IPS-15b (cell line): ENCODE data around the gene COQ10B.
A peak's percentile ranks its signal among the peaks of the same experiment; 100 is the strongest.
"Not testable (repeated sequence)": the region's sequence is repeated elsewhere in the genome, so short reads cannot be mapped to it uniquely, and the experiment has no call there.

Source experiments
- H3K27me3 ChIP-seq: one replicate; pipeline ENCODE4 v1.6.1; 2013; ENCODE audit warnings: low read length; ENCODE audit not compliant: control insufficient read depth, insufficient read depth
- H3K36me3 ChIP-seq: one replicate; pipeline ENCODE4 v1.6.1; 2013; ENCODE audit warnings: low read length; ENCODE audit not compliant: control insufficient read depth, insufficient read depth
- H3K4me1 ChIP-seq: one replicate; pipeline ENCODE4 v1.6.1; 2013; ENCODE audit warnings: mild to moderate bottlenecking, low read length; ENCODE audit not compliant: control insufficient read depth, insufficient read depth
- H3K4me3 ChIP-seq: one replicate; pipeline ENCODE4 v1.5.1; 2013; ENCODE audit warnings: low read depth, low read length
- H3K9ac ChIP-seq: one replicate; pipeline ENCODE4 v1.6.1; 2013; ENCODE audit warnings: low read depth, mild to moderate bottlenecking, low read length
- H3K9me3 ChIP-seq: one replicate; pipeline ENCODE4 v1.6.1; 2013; ENCODE audit warnings: mild to moderate bottlenecking, low read length; ENCODE audit not compliant: control insufficient read depth, insufficient read depth

Gene COQ10B

GRCh38 chr2:197433780-197434438 is 19.4 kb upstream of the COQ10B start:
- H3K36me3 ChIP-seq: no peaks in the 10 kb centered on the region
- peaks cover 3% of the 10 kb centered on the region for H3K4me1 ChIP-seq

GRCh38 chr2:197434541-197435513 is 18.5 kb upstream of the COQ10B start, which contains the start of gene SF3B1:
Gene SF3B1 (minus strand): TSS chr2:197435028. CDS start chr2:197434999, 29 bp downstream.
- no peaks in the 10 kb centered on the region for H3K9me3 ChIP-seq
- no peaks in the 10 kb centered on the region for H3K36me3 ChIP-seq
- H3K9ac ChIP-seq: peak within 1 kb of the TSS; percentile 99
- peak within 1 kb of the TSS; percentile 95 for H3K4me3 ChIP-seq
- no peaks in the 10 kb centered on the region for H3K27me3 ChIP-seq
- peaks cover 3% of the 10 kb centered on the region for H3K4me1 ChIP-seq

More at GRCh38 chr2:197433780-197434438, 19.4 kb upstream of the COQ10B start:
- Histone ChIP-seq H3K9ac (peak overlapping the region; percentile 99), H3K9me3 (no peaks in the 10 kb centered on the region), H3K4me3 (peak overlapping the region; percentile 95), H3K27me3 (no peaks in the 10 kb centered on the region)

- H3K9me3 ChIP-seq: no peaks in the 10 kb centered on the region
- no peaks in the 10 kb centered on the region for H3K27me3 ChIP-seq
- peak overlapping the region; percentile 92 for H3K9ac ChIP-seq
- peak overlapping the region; percentile 95 for H3K4me3 ChIP-seq
- peaks cover 3% of the 10 kb centered on the region for H3K4me1 ChIP-seq
- no peaks in the 10 kb centered on the region for H3K36me3 ChIP-seq
Observed at GRCh38 chr2:197435598-197436420, 17.5 kb upstream of the COQ10B start.

GRCh38 chr2:197437380-197437779 is 16.0 kb upstream of the COQ10B start:
- Histone ChIP-seq H3K4me1 (peaks cover 3% of the 10 kb centered on the region), H3K4me3 (no peak overlapping the region), H3K36me3 (no peaks in the 10 kb centered on the region), H3K27me3 (no peaks in the 10 kb centered on the region), H3K9ac (no peak overlapping the region), H3K9me3 (no peaks in the 10 kb centered on the region)

GRCh38 chr2:197442857-197443256 is 10.5 kb upstream of the COQ10B start:
- Histone ChIP-seq H3K4me3 (no peak overlapping the region), H3K36me3 (no peaks in the 10 kb centered on the region), H3K4me1 (no peaks in the 10 kb centered on the region), H3K9ac (no peak overlapping the region), H3K9me3 (no peaks in the 10 kb centered on the region), H3K27me3 (no peaks in the 10 kb centered on the region)

- Histone ChIP-seq H3K27me3 (no peaks in the 10 kb centered on the region), H3K9ac (no peak overlapping the region), H3K4me3 (no peak overlapping the region), H3K4me1 (no peaks in the 10 kb centered on the region), H3K9me3 (no peaks in the 10 kb centered on the region), H3K36me3 (no peaks in the 10 kb centered on the region)
Observed at GRCh38 chr2:197445746-197446145, 7.6 kb upstream of the COQ10B start.

- Histone ChIP-seq H3K4me1 (no peaks in the 10 kb centered on the region), H3K27me3 (no peaks in the 10 kb centered on the region)
Observed at GRCh38 chr2:197446844-197447243, 6.5 kb upstream of the COQ10B start.

GRCh38 chr2:197450465-197450864 is 2.9 kb upstream of the COQ10B start:
- no peak overlapping the region for H3K4me3 ChIP-seq
- H3K27me3 ChIP-seq: no peaks in the 10 kb centered on the region
- no peaks in the 10 kb centered on the region for H3K36me3 ChIP-seq
- H3K4me1 ChIP-seq: no peaks in the 10 kb centered on the region
- no peak overlapping the region for H3K9ac ChIP-seq
- no peaks in the 10 kb centered on the region for H3K9me3 ChIP-seq

More at GRCh38 chr2:197446844-197447243, 6.5 kb upstream of the COQ10B start:
- H3K9ac ChIP-seq: no peak overlapping the region
- no peak overlapping the region for H3K4me3 ChIP-seq
- H3K36me3 ChIP-seq: no peaks in the 10 kb centered on the region
- no peaks in the 10 kb centered on the region for H3K9me3 ChIP-seq

- H3K9ac ChIP-seq, H3K27me3 ChIP-seq, H3K4me3 ChIP-seq, H3K4me1 ChIP-seq, H3K9me3 ChIP-seq, H3K36me3 ChIP-seq: not testable (repeated sequence)
Observed at GRCh38 chr2:197450935-197451358, 2.4 kb upstream of the COQ10B start.

- Histone ChIP-seq H3K27me3 (no peaks in the 10 kb centered on the region), H3K36me3 (no peaks in the 10 kb centered on the region), H3K4me3 (peak overlapping the region; percentile 61), H3K4me1 (no peaks in the 10 kb centered on the region), H3K9ac (no peak overlapping the region), H3K9me3 (no peaks in the 10 kb centered on the region)
Observed at GRCh38 chr2:197452754-197453122, 614 bp upstream of the COQ10B start.

- H3K4me3 ChIP-seq: peak overlapping the region; percentile 99
- no peaks in the 10 kb centered on the region for H3K9me3 ChIP-seq
- peak overlapping the region; percentile 95 for H3K9ac ChIP-seq
- no peaks in the 10 kb centered on the region for H3K4me1 ChIP-seq
- H3K27me3 ChIP-seq: no peaks in the 10 kb centered on the region
- H3K36me3 ChIP-seq: no peaks in the 10 kb centered on the region
Observed at GRCh38 chr2:197453914-197454398, 604 bp downstream of the COQ10B start.
